ENCODE measurements around the gene TPP2.

GRCh38 chr13:102556806-102557205 is 40.0 kb upstream of the TPP2 start:
- TF ChIP-seq CTCF (conservative IDR thresholded peaks at IDR 0.05; ENCODE audit: low read depth, low read length) (no peak), EZH2 (IDR thresholded peaks at IDR 0.05; ENCODE audit: borderline replicate concordance, low read depth, low read length, poor library complexity, severe bottlenecking) (no peak)

Data from A673 (cell line).